ENCODE data around the gene GNG2.

DNA sequence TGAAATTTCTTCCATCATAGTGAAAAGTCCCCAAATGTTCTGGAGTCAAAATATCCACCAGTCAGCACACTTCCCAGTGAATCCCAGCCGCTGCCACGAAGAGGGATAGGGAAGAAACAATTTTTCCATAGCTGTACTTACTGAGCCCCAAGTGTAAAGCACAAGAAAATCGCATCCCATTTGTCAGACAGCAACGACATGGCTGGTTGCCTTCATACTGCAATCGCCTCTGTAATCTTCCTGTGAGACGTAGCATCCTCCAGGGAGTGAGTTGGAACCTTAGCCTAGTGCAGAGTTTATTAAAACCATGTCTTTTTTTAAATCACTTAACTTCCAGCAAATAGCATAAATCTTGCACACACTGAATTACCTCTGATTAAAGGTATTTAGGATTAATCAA lies 56.8 kb downstream of the GNG2 start:
- TF ChIP-seq, protein P1, sequence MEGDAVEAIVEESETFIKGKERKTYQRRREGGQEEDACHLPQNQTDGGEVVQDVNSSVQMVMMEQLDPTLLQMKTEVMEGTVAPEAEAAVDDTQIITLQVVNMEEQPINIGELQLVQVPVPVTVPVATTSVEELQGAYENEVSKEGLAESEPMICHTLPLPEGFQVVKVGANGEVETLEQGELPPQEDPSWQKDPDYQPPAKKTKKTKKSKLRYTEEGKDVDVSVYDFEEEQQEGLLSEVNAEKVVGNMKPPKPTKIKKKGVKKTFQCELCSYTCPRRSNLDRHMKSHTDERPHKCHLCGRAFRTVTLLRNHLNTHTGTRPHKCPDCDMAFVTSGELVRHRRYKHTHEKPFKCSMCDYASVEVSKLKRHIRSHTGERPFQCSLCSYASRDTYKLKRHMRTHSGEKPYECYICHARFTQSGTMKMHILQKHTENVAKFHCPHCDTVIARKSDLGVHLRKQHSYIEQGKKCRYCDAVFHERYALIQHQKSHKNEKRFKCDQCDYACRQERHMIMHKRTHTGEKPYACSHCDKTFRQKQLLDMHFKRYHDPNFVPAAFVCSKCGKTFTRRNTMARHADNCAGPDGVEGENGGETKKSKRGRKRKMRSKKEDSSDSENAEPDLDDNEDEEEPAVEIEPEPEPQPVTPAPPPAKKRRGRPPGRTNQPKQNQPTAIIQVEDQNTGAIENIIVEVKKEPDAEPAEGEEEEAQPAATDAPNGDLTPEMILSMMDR (IDR thresholded peaks at IDR 0.05), result no peak
- TF ChIP-seq POLR2AphosphoS5 (IDR thresholded peaks at IDR 0.05; ENCODE audit: low read depth, low read length) (no peak), SIN3A (IDR thresholded peaks at IDR 0.05; ENCODE audit: borderline replicate concordance, insufficient read depth, low read depth, low read length) (no peak)
- TF ChIP-seq, protein P2, sequence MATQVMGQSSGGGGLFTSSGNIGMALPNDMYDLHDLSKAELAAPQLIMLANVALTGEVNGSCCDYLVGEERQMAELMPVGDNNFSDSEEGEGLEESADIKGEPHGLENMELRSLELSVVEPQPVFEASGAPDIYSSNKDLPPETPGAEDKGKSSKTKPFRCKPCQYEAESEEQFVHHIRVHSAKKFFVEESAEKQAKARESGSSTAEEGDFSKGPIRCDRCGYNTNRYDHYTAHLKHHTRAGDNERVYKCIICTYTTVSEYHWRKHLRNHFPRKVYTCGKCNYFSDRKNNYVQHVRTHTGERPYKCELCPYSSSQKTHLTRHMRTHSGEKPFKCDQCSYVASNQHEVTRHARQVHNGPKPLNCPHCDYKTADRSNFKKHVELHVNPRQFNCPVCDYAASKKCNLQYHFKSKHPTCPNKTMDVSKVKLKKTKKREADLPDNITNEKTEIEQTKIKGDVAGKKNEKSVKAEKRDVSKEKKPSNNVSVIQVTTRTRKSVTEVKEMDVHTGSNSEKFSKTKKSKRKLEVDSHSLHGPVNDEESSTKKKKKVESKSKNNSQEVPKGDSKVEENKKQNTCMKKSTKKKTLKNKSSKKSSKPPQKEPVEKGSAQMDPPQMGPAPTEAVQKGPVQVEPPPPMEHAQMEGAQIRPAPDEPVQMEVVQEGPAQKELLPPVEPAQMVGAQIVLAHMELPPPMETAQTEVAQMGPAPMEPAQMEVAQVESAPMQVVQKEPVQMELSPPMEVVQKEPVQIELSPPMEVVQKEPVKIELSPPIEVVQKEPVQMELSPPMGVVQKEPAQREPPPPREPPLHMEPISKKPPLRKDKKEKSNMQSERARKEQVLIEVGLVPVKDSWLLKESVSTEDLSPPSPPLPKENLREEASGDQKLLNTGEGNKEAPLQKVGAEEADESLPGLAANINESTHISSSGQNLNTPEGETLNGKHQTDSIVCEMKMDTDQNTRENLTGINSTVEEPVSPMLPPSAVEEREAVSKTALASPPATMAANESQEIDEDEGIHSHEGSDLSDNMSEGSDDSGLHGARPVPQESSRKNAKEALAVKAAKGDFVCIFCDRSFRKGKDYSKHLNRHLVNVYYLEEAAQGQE (IDR thresholded peaks at IDR 0.05; ENCODE audit: insufficient read depth in 1 of 2, low read depth in 2 of 2, low read length in 1 of 2), result no peak

Data from Panc1 (cell line).